Immature natural killer cell (primary cell): ENCODE measurements around the gene TBC1D7. TPM values are rescaled to one million over a fixed set of nuclear protein-coding genes. Genes with fewer than 3 reads are reported as not detected.
"Not testable (repeated sequence)": the region's sequence is repeated elsewhere in the genome, so short reads cannot be mapped to it uniquely, and the experiment has no call there.

Source experiments
- DNase-seq, 3 donors: peaks; one replicate each; pipeline ENCODE4 v3.0.0; 2022; ENCODE audit warnings: mixed read lengths in 1 of 3
- H3K27ac Mint-ChIP-seq, 6 donors: one replicate each; pipeline ENCODE4 v1.8.0; 2020; ENCODE audit warnings: mixed read lengths in 6 of 6, mild to moderate bottlenecking in 5 of 6, inconsistent platforms in 4 of 6, moderate library complexity in 3 of 6
- H3K27me3 Mint-ChIP-seq, 3 donors: one replicate each; pipeline ENCODE4 v1.8.0; 2020 to 2021; ENCODE audit warnings: low read depth in 3 of 3, mild to moderate bottlenecking in 3 of 3, mixed read lengths in 3 of 3, moderate library complexity in 3 of 3, inconsistent platforms in 1 of 3
- H3K36me3 Mint-ChIP-seq, 3 donors: one replicate each; pipeline ENCODE4 v1.8.0; 2020; ENCODE audit warnings: mixed read lengths in 3 of 3, inconsistent platforms in 2 of 3, mild to moderate bottlenecking in 2 of 3
- H3K4me1 Mint-ChIP-seq, 2 donors: one replicate each; pipeline ENCODE4 v1.8.0; 2020; ENCODE audit warnings: inconsistent platforms in 2 of 2, mild to moderate bottlenecking in 2 of 2, mixed read lengths in 2 of 2, moderate library complexity in 1 of 2
- H3K4me3 Mint-ChIP-seq, 5 donors: one replicate each; pipeline ENCODE4 v1.8.0; 2020; ENCODE audit warnings: mild to moderate bottlenecking in 5 of 5, mixed read lengths in 5 of 5, inconsistent platforms in 3 of 5, moderate library complexity in 3 of 5
- H3K9me3 Mint-ChIP-seq, 6 donors: one replicate each; pipeline ENCODE4 v1.8.0; 2020; ENCODE audit warnings: mild to moderate bottlenecking in 6 of 6, mixed read lengths in 6 of 6, inconsistent platforms in 4 of 6, moderate library complexity in 3 of 6
- polyA plus RNA-seq, 3 donors: library from polyadenylated mRNA; unstranded; fragments of 300-500 nt; fragmentation: Illumina TruSeq; gene quantifications; one replicate each; pipeline ENCODE4 v1.2.3, GENCODE V29; 2021

The TBC1D7 gene
- polyA plus RNA-seq, 3 donors from 2014 or later, result 19.0 to 40.3 (median 23.5) TPM

- Mint-ChIP-seq H3K9me3 (no peaks in the 10 kb centered on the region), H3K4me1 (peaks cover 24 to 31% of the 10 kb centered on the region in 2 donors), H3K36me3 (peaks cover 6 to 15% (median 12%) of the 10 kb centered on the region in 3 donors), H3K27me3 (peaks cover 0 to 8% (median 2%) of the 10 kb centered on the region in 3 donors), H3K27ac (peak overlapping the region; percentile 89 to 98 (median 96)), H3K4me3 (peak overlapping the region; percentile 95 to 96 (median 95))
- no peak for DNase-seq
Observed at GRCh38 chr6:13327691-13328075, 654 bp downstream of the TBC1D7 start.

GRCh38 chr6:13326031-13326586 is 2.2 kb downstream of the TBC1D7 start:
- H3K4me3 Mint-ChIP-seq, H3K27me3 Mint-ChIP-seq, DNase-seq, H3K9me3 Mint-ChIP-seq: not testable (repeated sequence)
- H3K36me3 Mint-ChIP-seq, result peaks cover 11 to 25% (median 22%) of the 10 kb centered on the region in 3 donors
- H3K4me1 Mint-ChIP-seq, result peaks cover 24 to 31% of the 10 kb centered on the region in 2 donors
- peak overlapping the region in 1 of 6 donors; percentile 92 for H3K27ac Mint-ChIP-seq

GRCh38 chr6:13319891-13320564 is 8.3 kb downstream of the TBC1D7 start:
- H3K27me3 Mint-ChIP-seq, result peaks cover 0 to 2% (median 0%) of the 10 kb centered on the region in 3 donors
- H3K4me3 Mint-ChIP-seq, result no peak overlapping the region
- no peaks in the 10 kb centered on the region for H3K9me3 Mint-ChIP-seq
- H3K27ac Mint-ChIP-seq, result no peak overlapping the region
- no peak for DNase-seq
- peaks cover 46 to 75% (median 53%) of the 10 kb centered on the region in 3 donors for H3K36me3 Mint-ChIP-seq
- no peaks in the 10 kb centered on the region for H3K4me1 Mint-ChIP-seq

- no peaks in the 10 kb centered on the region for H3K9me3 Mint-ChIP-seq
- H3K27me3 Mint-ChIP-seq, result peaks cover 0 to 2% (median 0%) of the 10 kb centered on the region in 3 donors
- H3K36me3 Mint-ChIP-seq, result peaks cover 46 to 80% (median 51%) of the 10 kb centered on the region in 3 donors
- DNase-seq, result no peak
- no peak overlapping the region for H3K27ac Mint-ChIP-seq
- no peaks in the 10 kb centered on the region for H3K4me1 Mint-ChIP-seq
- no peak overlapping the region for H3K4me3 Mint-ChIP-seq
Observed at GRCh38 chr6:13318821-13319220, 9.5 kb downstream of the TBC1D7 start.

- peaks cover 40 to 76% (median 51%) of the 10 kb centered on the region in 3 donors for H3K36me3 Mint-ChIP-seq
- no peaks in the 10 kb centered on the region for H3K9me3 Mint-ChIP-seq
- H3K4me3 Mint-ChIP-seq, result no peak overlapping the region
- DNase-seq, result no peak
- no peak overlapping the region for H3K27ac Mint-ChIP-seq
- no peaks in the 10 kb centered on the region for H3K4me1 Mint-ChIP-seq
- H3K27me3 Mint-ChIP-seq, result peaks cover 0 to 2% (median 0%) of the 10 kb centered on the region in 3 donors
Observed at GRCh38 chr6:13315896-13316295, 12.4 kb downstream of the TBC1D7 start.

- Mint-ChIP-seq H3K4me3 (no peak overlapping the region), H3K36me3 (peaks cover 33 to 67% (median 49%) of the 10 kb centered on the region in 3 donors), H3K27ac (no peak overlapping the region), H3K9me3 (no peaks in the 10 kb centered on the region), H3K27me3 (peaks cover 0 to 2% (median 0%) of the 10 kb centered on the region in 3 donors), H3K4me1 (no peaks in the 10 kb centered on the region)
- no peak for DNase-seq
Observed at GRCh38 chr6:13314806-13315205, 13.5 kb downstream of the TBC1D7 start.

- peaks cover 18 to 56% (median 45%) of the 10 kb centered on the region in 3 donors for H3K36me3 Mint-ChIP-seq
- no peak overlapping the region for H3K4me3 Mint-ChIP-seq
- no peaks in the 10 kb centered on the region for H3K9me3 Mint-ChIP-seq
- no peaks in the 10 kb centered on the region for H3K27me3 Mint-ChIP-seq
- no peaks in the 10 kb centered on the region for H3K4me1 Mint-ChIP-seq
- no peak for DNase-seq
- H3K27ac Mint-ChIP-seq, result no peak overlapping the region
Observed at GRCh38 chr6:13311155-13311554, 17.2 kb downstream of the TBC1D7 start.

- H3K27me3 Mint-ChIP-seq, result no peaks in the 10 kb centered on the region
- no peaks in the 10 kb centered on the region for H3K9me3 Mint-ChIP-seq
- peaks cover 9 to 12% of the 10 kb centered on the region in 2 donors for H3K4me1 Mint-ChIP-seq
- H3K4me3 Mint-ChIP-seq, result no peak overlapping the region
- peaks cover 13 to 52% (median 41%) of the 10 kb centered on the region in 3 donors for H3K36me3 Mint-ChIP-seq
- H3K27ac Mint-ChIP-seq, result no peak overlapping the region
- DNase-seq, result no peak
Observed at GRCh38 chr6:13308332-13308731, 20.0 kb downstream of the TBC1D7 start.

GRCh38 chr6:13307508-13307995 is 20.8 kb downstream of the TBC1D7 start:
- H3K36me3 Mint-ChIP-seq, result peaks cover 13 to 57% (median 34%) of the 10 kb centered on the region in 3 donors

GRCh38 chr6:13305791-13306190 is 22.5 kb downstream of the TBC1D7 start:
- H3K9me3 Mint-ChIP-seq, result no peaks in the 10 kb centered on the region
- H3K4me3 Mint-ChIP-seq, result no peak overlapping the region
- no peak overlapping the region for H3K27ac Mint-ChIP-seq
- no peak for DNase-seq
- peaks cover 20 to 21% of the 10 kb centered on the region in 2 donors for H3K4me1 Mint-ChIP-seq
- H3K27me3 Mint-ChIP-seq, result no peaks in the 10 kb centered on the region
- peaks cover 8 to 46% (median 27%) of the 10 kb centered on the region in 3 donors for H3K36me3 Mint-ChIP-seq

More at GRCh38 chr6:13307508-13307995, 20.8 kb downstream of the TBC1D7 start:
- no peak for DNase-seq
- Mint-ChIP-seq H3K27me3 (no peaks in the 10 kb centered on the region), H3K4me3 (no peak overlapping the region), H3K9me3 (no peaks in the 10 kb centered on the region), H3K27ac (no peak overlapping the region), H3K4me1 (peaks cover 16 to 20% of the 10 kb centered on the region in 2 donors)

- H3K27ac Mint-ChIP-seq, result peak overlapping the region in 1 of 6 donors; percentile 30
- H3K9me3 Mint-ChIP-seq, result no peaks in the 10 kb centered on the region
- DNase-seq, result no peak
- H3K27me3 Mint-ChIP-seq, result peaks cover 0 to 1% (median 0%) of the 10 kb centered on the region in 3 donors
- H3K36me3 Mint-ChIP-seq, result peaks cover 12 to 46% (median 24%) of the 10 kb centered on the region in 3 donors
- H3K4me3 Mint-ChIP-seq, result no peak overlapping the region
- H3K4me1 Mint-ChIP-seq, result peaks cover 20 to 21% of the 10 kb centered on the region in 2 donors
Observed at GRCh38 chr6:13305288-13305687, 23.0 kb downstream of the TBC1D7 start.

- H3K9me3 Mint-ChIP-seq, result no peaks in the 10 kb centered on the region
- peaks cover 0 to 1% (median 0%) of the 10 kb centered on the region in 3 donors for H3K27me3 Mint-ChIP-seq
- H3K4me3 Mint-ChIP-seq, result peak overlapping the region in 2 of 5 donors; percentile 2 to 62
- peaks cover 12 to 46% (median 24%) of the 10 kb centered on the region in 3 donors for H3K36me3 Mint-ChIP-seq
- no peak for DNase-seq
- H3K4me1 Mint-ChIP-seq, result peaks cover 20 to 21% of the 10 kb centered on the region in 2 donors
- peak overlapping the region in 3 of 6 donors; percentile 65 to 75 (median 73) for H3K27ac Mint-ChIP-seq
Observed at GRCh38 chr6:13304580-13305260, 23.6 kb downstream of the TBC1D7 start.

GRCh38 chr6:13304101-13304500 is 24.2 kb downstream of the TBC1D7 start:
- Mint-ChIP-seq H3K4me1 (peaks cover 20 to 21% of the 10 kb centered on the region in 2 donors), H3K27ac (peak overlapping the region in 3 of 6 donors; percentile 65 to 73 (median 70)), H3K27me3 (peaks cover 0 to 1% (median 0%) of the 10 kb centered on the region in 3 donors), H3K4me3 (peak overlapping the region in 2 of 5 donors; percentile 2 to 80), H3K36me3 (peaks cover 12 to 45% (median 24%) of the 10 kb centered on the region in 3 donors), H3K9me3 (no peaks in the 10 kb centered on the region)
- no peak for DNase-seq
